Suprapubic skin (tissue), 3 donors: ENCODE results near the gene FNDC1.

Source experiments
- CTCF ChIP-seq, 2 donors: fragments of 200-600 bp in 1 of 2; fragments of 450-650 bp in 1 of 2; sonication (generic) in 1 of 2; IDR thresholded peaks; one replicate each; pipeline ENCODE4 v1.5.1; 2016 to 2019; ENCODE audit warnings: antibody characterized with exemption in 2 of 2, mild to moderate bottlenecking in 1 of 2, moderate library complexity in 1 of 2
- POLR2A ChIP-seq, 2 donors: fragments of 450-650 bp; IDR thresholded peaks; one replicate each; pipeline ENCODE4 v1.6.1; 2017; ENCODE audit warnings: antibody characterized with exemption in 2 of 2, mild to moderate bottlenecking in 2 of 2, moderate library complexity in 2 of 2

GRCh38 chr6:159232106-159232645 lies 63.0 kb downstream of the FNDC1 start:
- TF ChIP-seq CTCF (IDR thresholded peaks at IDR 0.05) (no peak), POLR2A (IDR thresholded peaks at IDR 0.05) (no peak)
